ENCODE measurements around the gene CRYBA2.

- TF ChIP-seq POLR2AphosphoS5 (IDR thresholded peaks at IDR 0.05; ENCODE audit: borderline replicate concordance, low read depth, low read length) (no peak), EZH2 (IDR thresholded peaks at IDR 0.05) (no peak)
Observed at GRCh38 chr2:218981881-218982585, 11.2 kb downstream of the CRYBA2 start.
